HG02840 (cell line): ENCODE measurements around the gene SQSTM1.

Experiments
- ATAC-seq: cut with Tn5 transposase; IDR thresholded peaks from one replicate; pipeline ENCODE4 v1.9.1; 2021; ENCODE audit warnings: mild to moderate bottlenecking, moderate library complexity, moderate number of reproducible peaks; ENCODE audit not compliant: unreplicated experiment, low FRiP score

SQSTM1 gene

DNA sequence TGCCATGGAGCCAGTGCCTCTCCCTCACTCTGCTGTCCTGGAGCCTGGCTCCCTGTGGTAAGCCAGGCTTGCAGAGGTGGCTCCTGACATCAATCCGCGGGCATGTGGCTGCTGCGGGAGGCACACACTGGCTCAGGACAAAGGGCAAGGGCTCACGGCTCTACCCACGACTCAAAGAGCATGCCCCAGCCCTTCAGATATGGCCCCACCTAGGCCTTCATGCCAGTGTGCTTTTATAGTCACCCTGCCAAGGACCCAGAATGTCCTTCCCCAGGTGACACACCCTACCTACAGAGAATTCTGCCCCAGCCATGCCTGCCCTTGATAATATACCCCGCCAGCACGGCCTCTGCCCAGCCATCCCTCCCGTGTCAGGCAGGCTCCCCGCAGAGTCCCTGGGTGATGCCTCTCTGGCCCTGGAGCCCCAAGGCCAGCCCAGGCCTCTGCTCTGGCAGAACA is 15.6 kb upstream of the SQSTM1 start:
- ATAC-seq: no peak

- ATAC-seq: peak; percentile 24
Measured at GRCh38 chr5:179805529-179806249, 15.0 kb upstream of the SQSTM1 start.

DNA sequence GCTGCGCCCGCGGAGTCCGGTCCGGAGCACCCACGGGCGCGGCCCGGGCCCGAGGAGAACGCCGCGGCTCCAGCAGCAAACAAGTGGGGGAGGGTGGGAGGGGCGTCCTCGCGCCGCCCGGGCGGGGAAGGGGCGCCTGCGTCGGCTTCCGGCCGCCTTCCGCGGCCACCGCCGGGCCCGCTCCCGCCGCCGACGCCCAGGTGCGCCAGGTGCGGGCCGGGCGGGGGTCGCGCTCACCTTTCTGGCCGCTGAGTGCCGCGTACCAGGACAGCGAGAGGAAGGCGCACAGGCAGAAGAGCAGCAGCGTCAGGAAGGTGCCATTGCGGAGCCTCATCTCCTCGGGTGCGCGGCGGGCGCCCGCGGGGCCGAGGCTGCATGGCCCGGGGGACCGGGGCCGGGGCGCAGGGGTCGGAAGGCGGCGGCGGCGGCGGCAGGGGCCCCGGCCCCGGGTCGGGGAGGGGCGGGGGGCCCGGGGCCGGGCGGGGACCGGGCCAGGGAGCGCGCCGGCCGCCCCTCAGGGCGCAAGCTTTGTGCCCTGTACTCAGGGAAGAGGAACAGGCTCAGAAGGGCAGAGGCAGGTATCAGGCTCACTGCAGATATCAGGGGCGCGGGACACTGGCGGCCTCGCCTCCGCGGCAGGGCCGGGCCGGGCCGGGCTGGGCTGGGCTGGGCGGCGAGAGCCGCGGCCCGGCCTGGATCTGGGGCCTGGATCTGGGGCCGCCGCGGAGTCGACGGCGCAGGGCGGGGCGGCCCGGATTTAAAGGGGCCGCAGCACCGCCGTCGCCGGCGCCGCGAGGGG is 14.3 kb upstream of the SQSTM1 start, which contains the start of gene MGAT4B:
TSS of gene MGAT4B (minus strand) at position 617 of the 799 bp plus-strand sequence. CDS start at position 334, 283 bp downstream.
- peak; percentile 68 for ATAC-seq

DNA sequence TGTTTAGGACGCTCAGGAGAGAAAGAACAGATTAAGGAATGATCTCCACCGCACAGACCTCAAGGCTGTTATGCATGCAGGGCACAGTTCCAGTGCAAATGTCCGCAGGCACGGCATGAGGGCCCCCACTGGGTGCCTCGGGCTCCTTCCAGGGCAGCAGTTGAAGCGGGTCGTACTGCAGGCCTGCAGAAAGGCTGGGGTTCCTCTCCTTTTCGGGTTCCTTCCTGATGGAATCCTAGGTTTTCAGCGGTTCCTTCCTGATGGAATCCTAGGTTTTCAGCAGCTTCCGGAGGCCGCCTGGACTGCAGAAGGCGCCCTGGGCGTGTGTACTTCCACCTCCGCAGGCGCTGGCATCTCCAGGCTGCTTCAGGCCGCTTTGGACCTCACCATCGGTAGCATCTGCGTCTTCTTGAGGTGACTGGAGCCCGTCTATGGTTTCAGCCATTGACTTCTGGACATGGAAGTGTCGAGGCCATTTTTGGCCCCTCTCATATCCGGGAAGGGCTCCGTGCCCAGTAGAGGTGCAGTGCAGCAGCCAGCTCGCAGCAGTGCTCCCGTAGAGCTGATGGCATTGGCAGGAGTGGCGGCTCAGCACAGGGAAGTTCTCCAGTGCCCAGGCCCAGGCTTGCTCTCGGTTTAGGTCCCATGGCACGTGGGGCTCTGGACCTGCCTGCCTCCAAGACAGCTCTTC is 8.4 kb upstream of the SQSTM1 start:
- ATAC-seq: no peak

GRCh38 chr5:179812997-179813607 is 7.6 kb upstream of the SQSTM1 start:
- no peak for ATAC-seq

DNA sequence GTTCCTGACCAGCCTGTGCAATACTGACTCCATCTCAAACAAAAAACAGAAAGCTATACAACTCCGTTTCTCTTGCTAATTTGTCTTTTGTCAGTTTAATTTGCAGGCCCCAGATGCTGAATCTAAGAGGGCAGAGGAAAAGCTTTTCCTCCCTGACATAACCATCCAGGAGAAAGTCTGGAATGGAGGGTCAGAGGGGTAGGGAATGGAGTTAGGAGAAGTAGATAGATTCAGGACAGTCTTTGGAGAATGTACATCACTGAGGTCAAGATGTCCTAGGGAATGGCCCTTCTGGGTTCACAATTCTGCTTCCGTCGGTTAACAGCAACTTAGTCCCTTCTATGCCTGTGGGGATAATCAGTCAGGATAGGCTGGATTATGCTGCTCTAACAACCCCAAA is 6.6 kb upstream of the SQSTM1 start:
- no peak for ATAC-seq

DNA sequence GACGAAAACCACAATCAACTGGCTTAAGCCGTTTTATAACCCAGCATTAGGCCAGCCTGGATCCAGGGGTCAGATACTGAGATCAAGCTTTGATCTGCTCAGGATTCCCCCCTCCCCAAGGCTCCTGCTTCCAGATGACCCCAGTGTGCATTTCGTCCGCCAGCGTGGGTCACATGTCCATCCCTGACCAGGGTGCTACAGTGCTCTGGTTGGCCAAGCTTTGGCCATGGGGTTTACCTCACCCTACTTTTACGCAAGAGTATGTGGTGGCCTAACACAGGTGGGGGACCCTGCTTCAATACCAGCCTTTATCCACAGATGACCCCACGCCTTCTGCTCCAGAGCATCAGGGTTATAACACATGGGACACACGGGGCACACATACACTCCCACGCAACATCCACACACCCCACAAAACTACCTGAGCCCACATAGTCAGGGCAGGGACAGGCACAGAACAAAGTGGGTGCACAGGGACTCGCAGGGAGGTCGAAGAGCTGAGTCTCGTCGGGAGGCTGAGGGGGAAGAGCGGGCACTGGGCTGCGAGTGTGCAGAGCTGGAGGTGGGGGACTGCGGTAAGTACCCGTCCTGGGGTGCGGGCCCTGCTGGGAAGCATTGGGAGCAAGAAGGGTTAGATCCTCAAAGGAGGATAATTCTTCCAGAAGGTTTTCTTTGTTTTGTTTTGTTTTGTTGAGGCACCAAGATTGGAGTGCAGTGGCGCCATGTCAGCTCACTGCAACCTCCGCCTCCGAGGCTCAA is 5.0 kb upstream of the SQSTM1 start:
- no peak for ATAC-seq

DNA sequence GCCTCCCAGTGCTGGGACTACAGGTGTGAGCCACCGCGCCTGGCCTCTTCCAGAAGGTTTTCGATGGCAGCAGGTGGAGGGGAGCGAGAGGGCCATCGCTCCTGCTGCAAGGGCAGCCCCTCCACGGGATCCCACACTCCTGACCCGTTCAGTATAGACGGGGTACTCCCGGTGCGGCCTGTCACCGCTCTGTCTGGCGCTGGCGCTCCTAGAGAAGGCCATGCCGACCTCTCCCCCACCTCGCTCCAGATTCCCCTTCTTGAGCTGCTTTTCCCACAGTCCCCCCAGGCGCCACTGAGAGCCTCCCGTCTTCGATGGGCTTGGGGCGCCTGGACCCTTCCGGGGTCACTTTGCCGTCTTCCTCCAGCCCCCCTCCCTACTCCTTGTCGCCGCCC is 4.3 kb upstream of the SQSTM1 start:
- no peak for ATAC-seq

DNA sequence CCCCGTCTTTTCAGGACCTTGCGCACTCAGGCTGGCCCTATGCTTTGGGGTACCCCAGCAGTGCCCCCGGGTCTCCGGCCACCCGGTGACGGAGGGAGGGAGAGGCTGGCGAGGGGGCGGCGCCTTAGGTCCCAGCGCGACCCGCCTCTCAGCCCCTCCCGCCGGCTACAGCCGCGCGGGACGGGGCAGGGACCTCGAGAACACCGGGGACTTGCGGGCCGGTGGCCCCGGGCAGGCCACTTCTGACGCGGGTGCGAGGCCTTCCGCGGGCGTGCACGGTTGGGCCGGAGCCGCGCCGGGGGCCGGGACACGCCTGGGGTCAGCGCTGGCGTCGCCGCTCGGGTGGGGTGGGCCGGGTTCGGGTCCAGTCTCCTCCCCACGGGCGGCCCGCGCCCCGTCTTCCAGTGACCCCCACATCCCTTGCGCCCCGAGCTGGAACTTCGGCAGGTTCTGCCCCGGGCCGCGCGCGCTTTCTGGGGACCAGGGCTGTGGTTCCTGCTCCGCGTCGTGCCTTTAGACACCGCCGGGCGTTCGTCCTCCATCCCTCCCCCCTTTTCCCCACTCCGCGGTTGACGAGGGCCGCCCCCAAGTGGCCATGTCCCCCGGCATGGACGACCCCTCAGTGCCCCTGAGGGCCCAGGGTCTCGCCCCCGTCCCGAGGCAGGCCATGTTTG is 3.8 kb upstream of the SQSTM1 start:
- ATAC-seq: no peak

DNA sequence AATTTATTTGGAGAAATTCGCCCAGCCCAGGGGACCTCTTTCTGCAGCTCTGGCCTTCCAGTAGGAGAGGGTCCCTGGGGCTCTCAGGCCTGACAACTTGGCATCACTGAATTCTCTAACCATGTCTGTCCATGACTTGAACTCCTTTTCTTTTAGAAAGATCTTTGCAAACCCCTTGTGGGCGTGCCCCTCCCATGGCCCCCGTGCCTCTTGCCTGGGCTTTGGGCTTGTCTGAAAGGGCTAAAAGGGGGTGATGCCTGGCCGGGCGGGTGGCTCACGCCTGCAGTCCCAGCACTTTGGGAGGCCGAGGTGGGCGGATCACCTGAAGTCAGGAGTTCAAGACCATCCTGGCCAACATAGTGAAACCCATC is 3.2 kb upstream of the SQSTM1 start:
- no peak for ATAC-seq

GRCh38 chr5:179817890-179818745 is 2.6 kb upstream of the SQSTM1 start:
- ATAC-seq: no peak

- ATAC-seq: peak; percentile 61
Measured at GRCh38 chr5:179818746-179819295, 1.9 kb upstream of the SQSTM1 start.

DNA sequence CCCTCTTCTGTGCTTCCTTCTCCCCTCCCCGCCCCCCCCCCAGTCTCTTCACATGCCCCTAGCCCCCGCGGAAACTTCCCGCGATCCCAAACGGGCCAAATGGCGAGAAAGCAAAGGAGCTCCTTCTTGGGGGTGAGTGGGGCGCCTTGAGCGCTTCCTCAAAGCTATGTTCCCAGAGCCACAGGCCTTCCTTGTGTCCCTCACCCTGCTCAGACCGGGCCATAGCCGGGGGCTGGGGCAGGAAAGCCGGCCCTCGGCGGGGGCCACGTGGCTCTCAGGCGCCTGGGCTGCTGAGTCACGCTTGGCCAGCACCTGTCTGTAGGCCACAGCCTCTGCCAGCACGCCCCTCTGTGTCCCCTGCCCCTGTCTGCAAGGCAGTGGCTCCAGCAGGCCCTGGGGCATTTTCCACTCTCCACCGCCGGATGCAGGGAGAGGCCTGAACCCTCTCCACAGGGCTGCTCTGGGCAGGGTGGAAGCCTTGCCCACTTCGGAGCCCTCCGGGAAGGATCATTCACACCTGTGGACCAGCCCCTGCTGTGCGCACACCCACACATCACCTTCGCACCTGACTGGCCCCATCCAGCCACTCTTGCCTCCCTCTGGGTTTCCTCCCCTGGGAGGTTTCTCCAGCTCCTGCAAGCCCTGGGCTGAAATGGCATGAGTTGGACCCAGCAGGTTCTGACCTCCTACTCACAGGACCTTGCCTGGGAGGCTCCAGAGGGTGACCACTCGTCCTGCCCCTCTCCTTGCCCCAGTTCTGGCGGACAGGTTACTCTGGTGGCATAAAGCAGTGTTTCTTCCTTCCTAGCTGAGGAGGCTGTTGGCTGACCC is 1.2 kb upstream of the SQSTM1 start:
- ATAC-seq: no peak

GRCh38 chr5:179820127-179820482 is 600 bp upstream of the SQSTM1 start:
- ATAC-seq: no peak

DNA sequence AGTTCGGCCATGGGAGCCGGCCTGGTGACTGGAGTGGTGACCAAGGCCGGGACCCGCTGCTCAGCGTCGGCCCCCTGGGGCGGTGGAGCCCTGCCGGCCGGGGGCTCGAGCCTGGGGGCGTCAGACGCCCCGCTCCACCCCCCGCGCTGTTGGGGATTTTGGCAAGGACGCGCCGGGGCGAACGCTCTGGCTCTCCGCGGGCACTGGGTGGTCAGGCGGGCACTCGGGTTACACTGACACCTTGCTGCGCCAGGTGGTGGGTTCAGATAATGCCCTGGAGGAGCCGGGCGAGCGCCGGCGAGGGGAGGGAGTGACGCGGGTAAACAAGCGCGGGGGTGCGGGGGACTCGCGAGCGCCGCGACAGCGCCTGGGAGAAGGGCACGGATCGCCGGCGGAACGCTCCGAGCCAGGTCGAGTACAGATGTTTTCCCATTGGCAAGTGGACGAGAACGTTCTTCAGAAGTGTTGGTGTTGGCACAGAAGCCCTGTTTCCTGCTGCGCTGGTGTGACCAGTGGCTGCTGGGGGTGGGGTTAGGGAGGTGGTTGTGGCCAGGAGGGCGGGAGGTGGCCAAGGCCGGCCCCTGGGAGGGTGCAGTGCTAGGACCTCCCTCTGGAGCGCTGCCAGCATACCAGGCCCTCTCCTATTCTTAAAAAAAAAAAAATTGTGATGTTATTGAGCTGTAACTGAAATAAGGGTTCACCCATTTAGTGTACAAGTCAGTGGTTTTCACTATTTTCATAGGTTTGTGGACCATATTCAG is 773 bp downstream of the SQSTM1 start:
- peak; percentile 38 for ATAC-seq

- no peak for ATAC-seq
Measured at GRCh38 chr5:179822059-179822432, 1.3 kb downstream of the SQSTM1 start.

DNA sequence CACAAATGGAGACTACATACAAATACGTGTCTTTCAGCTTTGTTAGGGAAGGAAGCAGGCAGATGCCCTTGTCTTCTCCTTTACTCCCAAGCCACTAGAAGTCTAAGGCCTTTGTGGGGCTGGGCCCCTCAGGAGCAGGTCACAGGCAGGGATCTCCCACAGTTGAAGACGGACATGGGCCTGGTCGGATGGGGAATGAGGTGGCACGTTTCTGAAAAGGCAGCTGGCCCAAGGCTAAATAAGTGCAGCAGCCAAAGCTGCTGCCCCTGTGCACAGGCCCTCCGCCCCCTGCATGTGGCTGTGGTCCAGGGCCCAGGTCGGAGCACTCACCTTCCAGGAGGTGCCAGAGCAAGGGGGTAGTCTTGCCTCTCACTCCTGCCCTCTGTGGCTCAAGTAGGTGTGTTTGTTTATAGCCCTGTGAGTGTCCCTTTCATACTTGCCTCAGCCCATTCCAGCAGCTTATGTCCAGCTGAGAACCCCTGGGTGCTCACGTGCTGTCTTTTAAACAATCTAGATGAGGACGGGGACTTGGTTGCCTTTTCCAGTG is 1.8 kb downstream of the SQSTM1 start:
- no peak for ATAC-seq
